OCI-LY7 (cell line): ENCODE data around the gene SREK1. TPM values are rescaled to one million over a fixed set of nuclear protein-coding genes. Genes with fewer than 3 reads are reported as not detected.
A peak's percentile ranks its signal among the peaks of the same experiment; 100 is the strongest.

Experiments used
- BruUV-seq: library from RNA; stranded (reverse); fragments of 400-500 nt; replicated peaks from 2 replicates; lab custom pipeline; 2021; lab: Mats Ljungman, UMichigan
- CTCF ChIA-PET: fragments of 300-600 bp; sonication (Branson Sonifier 250); formaldehyde crosslinking; loops from one replicate; lab custom pipeline; 2022; ENCODE audit warnings: antibody characterized with exemption; ENCODE audit not compliant: unreplicated experiment; lab: Charles Lee
- POLR2A ChIA-PET: fragments of 300-600 bp; sonication (Branson Sonifier 250); formaldehyde crosslinking; loops from one replicate; lab custom pipeline; 2022; ENCODE audit warnings: antibody characterized with exemption; lab: Charles Lee
- DNase-seq: peaks from one replicate; pipeline ENCODE4 v3.0.0-alpha.2; 2015; ENCODE audit warnings: low spot score
- H2AFZ ChIP-seq: fragments of 200-600 bp; sonication (generic), shearing (Covaris generic); 2 replicates; pipeline ENCODE4 v1.6.1; 2014; ENCODE audit warnings: mild to moderate bottlenecking, antibody characterized with exemption, low read length, moderate library complexity
- H3K27ac ChIP-seq: fragments of 200-600 bp; sonication (generic); 2 replicates; pipeline ENCODE4 v1.5.1; 2014; ENCODE audit warnings: mixed run types, low read depth, mild to moderate bottlenecking, moderate library complexity, low read length, inconsistent platforms; ENCODE audit not compliant: poor library complexity, severe bottlenecking
- H3K36me3 ChIP-seq: fragments of 200-600 bp; sonication (generic); 2 replicates; pipeline ENCODE4 v1.6.1; 2014; ENCODE audit warnings: mild to moderate bottlenecking, antibody characterized with exemption, low read length, moderate library complexity, mixed read lengths; ENCODE audit not compliant: insufficient read depth
- H3K4me1 ChIP-seq: fragments of 200-600 bp; sonication (generic); 2 replicates; pipeline ENCODE4 v1.5.1; 2014; ENCODE audit warnings: mild to moderate bottlenecking, low read length; ENCODE audit not compliant: insufficient read depth, poor library complexity, severe bottlenecking
- H3K4me2 ChIP-seq: fragments of 200-600 bp; sonication (generic); 2 replicates; pipeline ENCODE4 v1.6.1; 2014; ENCODE audit warnings: mild to moderate bottlenecking, low read length
- H3K4me3 ChIP-seq: fragments of 200-600 bp; sonication (generic); 2 replicates; pipeline ENCODE4 v1.5.1; 2014; ENCODE audit warnings: mild to moderate bottlenecking, low read depth, low read length; ENCODE audit not compliant: poor library complexity, severe bottlenecking
- H3K79me2 ChIP-seq: fragments of 200-600 bp; sonication (generic); 2 replicates; pipeline ENCODE4 v1.6.1; 2016; ENCODE audit warnings: low read depth, mild to moderate bottlenecking, low read length, moderate library complexity, mixed read lengths; ENCODE audit not compliant: insufficient read depth
- H3K9me2 ChIP-seq: fragments of 200-600 bp; sonication (generic); 2 replicates; pipeline ENCODE4 v1.6.1; 2016; ENCODE audit warnings: mild to moderate bottlenecking, low read length, mixed read lengths; ENCODE audit not compliant: insufficient read depth
- H3K9me3 ChIP-seq: fragments of 200-600 bp; sonication (generic); 2 replicates; pipeline ENCODE4 v1.6.1; 2014; ENCODE audit warnings: mild to moderate bottlenecking, mixed run types, low read length, mixed read lengths
- H4K20me1 ChIP-seq: fragments of 200-600 bp; sonication (generic); 2 replicates; pipeline ENCODE4 v1.6.1; 2014; ENCODE audit warnings: mild to moderate bottlenecking, antibody characterized with exemption, low read length, moderate library complexity, mixed read lengths; ENCODE audit not compliant: insufficient read depth
- CTCF ChIP-seq: fragments of 200-600 bp; sonication (generic); conservative IDR thresholded peaks from 2 replicates; pipeline ENCODE4 v1.5.1; 2014; ENCODE audit warnings: mild to moderate bottlenecking, antibody characterized with exemption, low read length, moderate library complexity, mixed read lengths
- EZH2phosphoT487 ChIP-seq: fragments of 200-600 bp; sonication (generic); IDR thresholded peaks from 2 replicates; pipeline ENCODE4 v1.6.1; 2018; ENCODE audit warnings: low read depth, borderline replicate concordance, mild to moderate bottlenecking, mixed run types, antibody characterized with exemption, low read length, moderate library complexity, mixed read lengths
- intact Hi-C: fragments of 100-400 bp; cut with micrococcal nuclease; formaldehyde crosslinking; loops from one replicate; pipeline ENCODE4 v1.10.0; 2022; ENCODE audit not compliant: unreplicated experiment
- total RNA-seq, 2 experiments: library from RNA; depleted of rRNA in 1 of 2; stranded (reverse); fragments of >200 nt in 1 of 2; shearing (Covaris generic) in 1 of 2; gene quantifications; 2 replicates each; pipeline ENCODE4 v1.2.3, GENCODE V29; 2014 to 2022

Gene SREK1
- total RNA-seq, 2 experiments from 2014 or later = 95.1 to 101 TPM

DNA sequence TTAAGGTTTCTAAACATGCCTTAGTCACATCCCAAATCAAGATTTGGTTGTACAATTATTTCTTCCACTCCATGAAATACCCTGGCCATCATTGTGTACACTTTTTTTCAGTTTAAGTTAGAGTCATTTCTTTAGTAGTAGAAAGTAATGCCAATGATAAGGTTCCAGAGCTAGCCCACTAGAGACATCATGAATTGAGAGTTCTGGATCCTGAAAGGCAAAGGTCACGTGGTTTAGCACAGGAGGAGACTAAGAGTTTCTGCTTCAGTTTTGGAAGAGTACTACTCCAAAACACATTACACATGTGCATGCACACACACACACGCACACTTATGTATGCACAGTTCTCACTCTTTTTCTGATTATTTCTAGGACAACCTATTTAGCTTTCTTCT is 4.8 kb upstream of the SREK1 start:
- no peaks in the 10 kb centered on the region for H3K36me3 ChIP-seq
- no peaks in the 10 kb centered on the region for H4K20me1 ChIP-seq
- intact Hi-C loops = no loop called here
- H3K4me2 ChIP-seq = no peak overlapping the region
- H3K4me3 ChIP-seq = no peak overlapping the region
- H3K4me1 ChIP-seq = peaks cover 8% of the 10 kb centered on the region
- POLR2A ChIA-PET = interaction anchor here (0.5 to 0.6 kb wide), 2 partner anchors 580 to 991 kb away, joined by 3 read pairs; no protein-coding TSS in a partner anchor
- no peak for TF ChIP-seq EZH2phosphoT487
- TF ChIP-seq CTCF = no peak
- no peaks in the 10 kb centered on the region for H3K79me2 ChIP-seq
- BruUV-seq = no TSS peak
- DNase-seq = no peak
- H2AFZ ChIP-seq = no peak overlapping the region
- H3K27ac ChIP-seq = no peak overlapping the region
- H3K9me3 ChIP-seq = no peaks in the 10 kb centered on the region
- CTCF ChIA-PET = no interaction called here
- peaks cover 7% of the 10 kb centered on the region; the same call in 1 of the 2 replicates for H3K9me2 ChIP-seq

DNA sequence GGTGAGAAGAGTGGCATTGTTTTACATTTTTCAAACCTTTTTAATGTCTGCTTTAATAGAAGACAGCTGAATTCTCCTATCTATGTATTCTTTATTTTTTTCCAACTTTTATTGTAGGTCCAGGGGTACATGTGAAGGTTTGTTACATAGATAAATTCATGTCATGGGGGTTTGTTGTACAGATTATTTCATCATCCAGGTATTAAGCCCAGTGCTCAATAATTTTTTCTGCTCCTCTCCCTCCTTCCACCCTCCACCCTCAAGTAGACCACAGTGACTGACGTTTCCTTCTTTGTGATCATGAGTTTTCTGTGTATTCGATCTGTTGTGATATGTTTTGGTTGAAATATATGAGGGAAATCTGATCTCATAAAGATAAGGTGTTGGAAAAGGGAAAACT is 1.7 kb upstream of the SREK1 start:
- no TSS peak for BruUV-seq
- CTCF ChIA-PET = no interaction called here
- POLR2A ChIA-PET = interaction anchor here (0.7 kb wide), 1 partner anchor 42 kb away, joined by 4 read pairs; no protein-coding TSS in a partner anchor
- peaks cover 7% of the 10 kb centered on the region; the same call in 1 of the 2 replicates for H3K9me2 ChIP-seq
- H3K79me2 ChIP-seq = peaks cover 28% of the 10 kb centered on the region
- peak overlapping the region; percentile 49; the same call in 1 of the 2 replicates for H2AFZ ChIP-seq
- peaks cover 7% of the 10 kb centered on the region; the same call in 1 of the 2 replicates for H4K20me1 ChIP-seq
- H3K9me3 ChIP-seq = no peaks in the 10 kb centered on the region
- intact Hi-C loops = loop anchor here (10.0 kb wide), 3 partner anchors 578 to 1068 kb away; partner anchors contain the start of genes CENPK and PPWD1
- no peak overlapping the region for H3K4me3 ChIP-seq
- no peak overlapping the region for H3K27ac ChIP-seq
- peaks cover 16% of the 10 kb centered on the region for H3K4me1 ChIP-seq
- TF ChIP-seq EZH2phosphoT487 (no peak), CTCF (no peak)
- no peak overlapping the region for H3K4me2 ChIP-seq
- no peak for DNase-seq
- peaks cover 13% of the 10 kb centered on the region for H3K36me3 ChIP-seq
